GM21723 (cell line): ENCODE measurements around the gene ZFHX3.

Experiments
- ATAC-seq: cut with Tn5 transposase; IDR thresholded peaks from one replicate; pipeline ENCODE4 v1.9.1; 2021; ENCODE audit warnings: mild to moderate bottlenecking, moderate library complexity; ENCODE audit not compliant: unreplicated experiment

The ZFHX3 gene

DNA sequence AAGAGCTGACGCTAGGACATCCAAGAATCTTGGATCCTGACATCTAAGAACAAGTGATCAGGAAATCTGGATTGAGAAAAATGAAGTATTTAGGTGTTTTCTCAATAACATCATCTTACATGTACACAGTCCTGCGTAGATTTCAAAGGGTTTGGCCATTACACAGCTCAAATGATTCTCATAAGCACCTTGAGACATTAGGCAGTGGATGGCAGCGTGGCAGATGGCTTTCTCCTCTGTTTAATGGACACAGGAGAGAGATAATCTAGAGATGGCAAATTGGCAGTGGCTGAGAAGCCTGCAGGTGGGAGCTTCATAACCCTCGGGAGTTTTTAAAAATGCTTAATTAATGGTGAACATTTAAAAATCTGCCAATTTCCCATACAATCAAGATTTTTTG is 137.5 kb downstream of the ZFHX3 start:
- ATAC-seq, result no peak

- no peak for ATAC-seq
Observed at GRCh38 chr16:72909196-72909595, 138.7 kb downstream of the ZFHX3 start.

DNA sequence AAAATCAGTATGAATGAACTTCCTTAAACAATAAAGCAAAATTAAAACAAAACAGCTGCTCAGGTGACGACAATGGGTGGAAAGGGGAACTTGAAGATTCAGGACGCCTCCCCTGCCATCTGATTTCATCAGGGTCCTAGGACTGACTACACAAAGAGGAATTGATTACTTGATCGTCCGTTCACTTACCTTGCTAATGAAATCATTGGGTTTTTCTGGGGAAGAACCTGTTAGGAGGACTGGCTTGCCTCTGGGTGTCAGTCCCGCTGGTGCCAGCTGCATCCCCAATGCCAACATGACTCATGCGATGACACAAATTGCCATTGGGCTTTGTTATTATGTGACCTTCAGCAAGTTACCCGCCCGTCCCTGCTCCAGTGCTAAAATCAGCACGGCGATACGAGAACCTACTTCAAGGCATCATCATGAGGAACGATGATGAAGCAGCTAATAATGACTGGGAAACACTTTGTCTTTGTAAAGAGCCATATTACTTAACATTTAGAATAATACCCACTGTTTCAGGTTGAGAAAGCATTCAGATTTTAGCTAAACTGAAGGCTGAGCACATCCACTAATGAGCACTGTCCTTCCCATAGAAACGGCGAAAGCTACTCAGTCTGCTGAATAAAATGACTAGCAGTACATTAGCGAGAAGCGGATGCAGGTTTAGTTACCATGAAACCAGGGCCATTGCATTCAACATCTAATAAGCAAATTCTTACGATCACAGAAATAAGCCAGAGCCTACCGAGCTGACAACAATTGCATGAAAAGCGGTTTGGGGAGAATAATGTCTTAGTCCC is 139.4 kb downstream of the ZFHX3 start:
- no peak for ATAC-seq

GRCh38 chr16:72905581-72905980 is 142.3 kb downstream of the ZFHX3 start:
- no peak for ATAC-seq

DNA sequence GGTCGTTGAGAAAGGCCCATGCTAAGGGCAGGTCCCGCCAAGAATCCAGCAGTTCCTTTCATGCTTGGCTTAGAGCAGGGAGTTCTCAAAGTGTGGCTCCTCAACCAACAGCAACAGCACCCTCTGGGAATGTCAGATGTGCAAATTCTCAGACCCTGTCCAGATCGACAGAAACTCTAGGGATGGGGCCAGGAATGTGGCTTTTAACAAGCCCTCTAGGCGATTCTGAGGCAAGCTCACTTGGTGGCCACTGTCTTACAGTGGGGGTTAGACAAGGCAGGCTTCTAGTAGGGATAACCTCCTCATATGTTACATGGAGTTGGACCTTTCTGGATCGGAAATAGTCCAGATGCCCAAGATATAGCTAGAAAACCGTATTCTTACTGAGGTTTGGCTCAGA is 144.8 kb downstream of the ZFHX3 start:
- no peak for ATAC-seq

GRCh38 chr16:72902206-72902605 is 145.7 kb downstream of the ZFHX3 start:
- ATAC-seq, result no peak

DNA sequence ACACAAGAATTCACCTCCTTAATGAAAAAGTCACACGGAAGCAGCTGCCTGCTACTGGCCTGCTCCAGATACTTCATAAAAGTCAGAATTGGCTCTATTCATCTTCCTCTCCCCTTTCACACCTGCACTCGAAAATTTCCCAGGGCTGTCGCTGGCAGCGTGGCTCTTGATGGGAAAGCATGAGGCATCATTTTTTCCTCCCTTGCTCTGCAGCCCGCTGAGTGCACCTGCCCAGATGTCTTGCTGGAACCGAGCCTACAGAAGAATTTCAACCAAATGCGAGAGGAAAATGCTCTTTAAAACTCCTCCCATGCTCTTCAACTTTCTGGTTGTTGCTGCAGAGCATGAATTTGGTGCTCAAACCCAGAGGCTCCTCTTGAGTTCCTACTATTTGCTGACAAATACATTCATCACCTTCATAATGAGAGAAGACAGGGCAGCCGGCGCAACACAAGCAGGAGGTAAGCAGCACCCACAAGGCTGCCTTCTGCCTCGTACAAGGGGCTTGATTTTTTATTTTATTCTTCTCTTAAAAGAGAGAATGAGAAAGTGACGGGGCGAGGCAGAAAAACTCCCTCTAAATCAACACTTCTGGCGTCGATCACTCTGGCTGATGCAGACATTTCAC is 146.8 kb downstream of the ZFHX3 start:
- no peak for ATAC-seq

DNA sequence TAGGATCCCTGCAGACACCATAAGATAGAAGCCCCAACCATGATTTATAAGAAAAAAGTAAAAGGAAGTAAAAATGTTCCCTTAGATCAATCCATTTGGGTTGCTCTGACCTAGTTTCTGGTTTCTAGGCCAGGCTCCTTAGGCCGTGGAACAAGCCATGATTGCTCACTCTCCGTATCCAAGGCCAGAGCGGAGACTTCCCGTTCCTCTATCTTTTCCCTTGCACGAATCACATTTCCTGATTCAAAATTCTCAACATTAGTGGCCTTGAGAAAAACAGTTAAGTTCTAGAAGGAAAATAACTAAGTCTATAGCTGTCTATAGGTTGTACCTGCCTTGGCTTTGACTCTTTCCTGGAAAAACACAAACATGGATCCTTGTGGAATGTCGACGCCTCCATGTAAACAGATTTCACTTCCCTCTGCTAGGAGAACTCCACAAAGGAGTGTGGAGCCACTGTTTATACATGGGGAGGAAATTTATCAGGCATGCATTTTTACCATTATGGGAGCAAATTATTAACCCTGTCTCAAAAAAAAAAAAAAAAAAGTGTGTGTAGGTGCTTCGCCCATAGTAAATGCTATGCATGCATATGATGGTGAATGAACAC is 149.6 kb downstream of the ZFHX3 start:
- ATAC-seq, result no peak

GRCh38 chr16:72897707-72898106 is 150.2 kb downstream of the ZFHX3 start:
- ATAC-seq, result no peak

DNA sequence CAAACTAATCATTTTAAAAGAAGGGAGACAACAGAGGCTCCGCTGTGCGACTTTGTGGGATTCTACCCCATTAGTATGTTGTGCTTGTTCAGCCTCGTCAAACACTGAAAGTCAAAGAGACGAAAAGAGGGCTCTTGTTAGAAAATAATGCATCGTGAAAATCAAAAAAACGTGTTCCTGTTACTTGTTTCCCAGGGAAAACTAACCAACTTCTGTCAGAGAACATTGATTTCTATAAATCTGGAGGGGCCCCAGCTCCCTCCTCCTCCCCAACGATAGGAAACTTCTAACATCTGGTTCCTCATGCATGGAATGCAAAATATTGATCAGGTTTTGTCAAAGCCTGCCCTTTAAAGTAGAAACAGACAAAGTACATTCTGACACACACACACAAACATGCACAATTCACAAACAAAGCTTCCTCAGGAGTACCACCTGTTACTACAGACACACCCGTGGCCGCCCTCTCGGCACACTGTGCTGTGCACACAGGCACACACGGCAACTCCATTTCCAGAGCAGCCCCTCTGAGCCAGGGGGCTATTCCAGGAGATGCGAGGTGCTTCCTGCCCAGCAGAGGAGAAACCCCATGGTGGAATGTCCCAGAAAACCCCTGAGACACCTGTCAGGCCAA is 151.3 kb downstream of the ZFHX3 start:
- no peak for ATAC-seq

DNA sequence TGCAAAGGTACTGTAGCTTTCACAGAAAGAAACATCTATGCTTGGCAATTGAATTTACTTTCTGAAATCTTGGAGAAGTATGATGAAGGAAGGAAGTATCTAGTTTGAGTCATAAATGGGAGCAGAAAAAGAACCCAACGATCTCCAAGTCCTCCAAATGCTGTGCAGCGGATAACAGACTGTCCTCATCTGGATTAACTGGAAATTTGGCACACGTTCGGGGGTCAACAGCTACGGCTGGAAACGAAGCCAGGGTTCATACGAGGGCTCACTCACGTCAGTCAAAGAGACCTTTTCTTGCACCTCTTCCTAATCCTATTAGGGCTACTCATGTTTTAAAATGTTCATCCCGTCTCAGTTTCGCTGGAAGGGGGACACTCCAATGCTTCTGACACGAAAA is 152.0 kb downstream of the ZFHX3 start:
- ATAC-seq, result no peak

DNA sequence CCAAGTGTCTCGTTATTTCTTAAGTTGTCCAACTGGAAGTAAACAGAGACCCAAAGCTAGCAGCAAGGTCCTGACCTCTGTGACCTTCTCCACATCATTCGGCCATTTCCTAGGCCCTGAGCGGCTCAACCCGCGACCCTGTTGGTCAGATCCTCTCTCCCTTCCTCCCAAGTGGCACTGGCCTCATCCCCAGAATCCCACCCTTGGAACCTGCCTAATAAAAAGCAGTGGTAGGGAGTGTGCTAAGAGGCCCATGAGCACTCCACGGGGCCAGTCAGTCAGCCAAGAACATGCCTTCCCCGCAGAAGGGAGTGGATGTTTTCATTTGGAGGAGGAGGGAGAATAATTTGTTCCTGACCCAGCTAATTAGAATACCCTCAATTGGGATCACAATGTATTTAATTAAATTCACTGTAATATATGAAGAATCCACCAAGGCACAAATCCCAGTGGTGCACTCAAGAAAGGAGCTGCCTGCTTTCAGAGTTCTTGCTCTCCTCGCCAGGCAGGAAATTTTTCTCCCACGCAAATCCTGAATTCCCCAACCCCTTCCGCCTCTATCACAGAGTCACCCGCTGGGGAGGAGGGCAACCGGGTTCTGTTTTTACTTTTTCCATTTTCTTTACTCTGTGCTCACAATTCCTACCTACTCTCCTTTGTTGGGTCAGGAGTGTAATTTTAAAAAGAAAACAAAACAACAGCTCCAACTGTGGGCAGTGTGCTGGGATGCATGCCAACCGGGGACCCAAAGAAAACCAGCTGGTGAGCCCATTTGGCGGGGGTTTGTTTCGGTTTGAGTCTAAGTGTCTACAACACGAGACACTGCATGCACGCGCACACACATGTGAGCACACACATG is 153.4 kb downstream of the ZFHX3 start:
- no peak for ATAC-seq

DNA sequence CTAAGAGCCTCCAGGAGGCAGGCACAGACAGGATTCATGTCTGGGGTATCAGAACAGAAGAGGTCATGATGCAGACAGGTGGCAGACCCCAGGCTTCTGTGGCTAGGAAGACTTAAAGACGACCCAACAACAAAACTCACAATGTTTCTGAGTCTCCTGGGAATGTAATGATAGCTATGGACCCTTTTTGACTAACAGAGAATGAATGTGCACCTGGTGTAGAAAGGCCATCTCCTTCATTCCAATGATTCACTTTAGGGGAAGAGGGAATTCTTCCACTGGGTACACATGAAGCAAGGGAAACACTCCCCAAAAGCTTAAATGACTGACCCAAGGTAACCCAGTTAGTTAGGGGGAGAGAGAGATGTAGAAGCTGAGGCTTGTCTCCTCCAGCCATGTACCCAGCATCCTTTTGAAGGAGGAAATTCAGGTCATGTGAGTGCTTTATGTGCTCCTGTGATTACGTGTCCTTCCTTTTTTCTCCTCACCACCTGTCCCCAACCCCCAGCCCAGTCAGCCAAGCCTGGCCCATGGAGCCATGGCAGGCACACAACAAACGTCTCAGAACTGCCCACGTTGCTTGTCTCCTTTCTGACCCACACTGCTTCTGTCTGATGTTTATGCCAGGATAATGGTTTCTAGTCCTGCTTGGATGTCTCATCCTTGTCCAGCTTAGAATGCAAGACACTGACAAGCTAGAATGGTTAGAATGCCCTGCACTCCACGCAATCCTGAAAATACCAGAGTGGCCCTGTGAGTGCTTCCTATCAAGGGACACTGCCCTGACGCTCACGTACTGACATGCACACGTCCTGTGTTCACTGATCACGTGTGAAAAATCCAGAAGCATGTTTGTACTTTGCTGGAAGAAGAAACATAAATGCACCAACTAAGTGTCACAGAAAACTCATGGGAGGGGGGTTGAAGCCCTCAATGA is 156.4 kb downstream of the ZFHX3 start:
- no peak for ATAC-seq

DNA sequence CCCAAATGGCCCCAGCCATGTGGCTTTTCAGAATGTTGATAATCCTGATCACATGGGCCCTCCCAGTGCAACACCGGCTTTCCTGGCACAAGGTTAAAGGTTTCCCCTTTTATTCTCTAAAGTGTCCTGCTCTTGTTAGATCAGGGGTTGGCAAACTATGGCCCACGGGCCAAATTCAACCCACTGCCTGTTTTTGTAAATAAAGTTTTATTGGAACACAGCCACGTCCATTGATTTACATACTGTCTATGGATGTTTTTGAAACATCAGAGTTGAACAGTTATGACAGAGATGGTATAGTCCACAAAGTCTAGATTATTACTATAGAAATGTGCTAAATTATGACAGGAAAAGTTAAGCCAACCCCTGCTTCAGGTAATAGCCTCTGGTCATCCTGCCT is 157.3 kb downstream of the ZFHX3 start:
- ATAC-seq, result no peak

- ATAC-seq, result no peak
Observed at GRCh38 chr16:72889616-72890582, 158.0 kb downstream of the ZFHX3 start.

DNA sequence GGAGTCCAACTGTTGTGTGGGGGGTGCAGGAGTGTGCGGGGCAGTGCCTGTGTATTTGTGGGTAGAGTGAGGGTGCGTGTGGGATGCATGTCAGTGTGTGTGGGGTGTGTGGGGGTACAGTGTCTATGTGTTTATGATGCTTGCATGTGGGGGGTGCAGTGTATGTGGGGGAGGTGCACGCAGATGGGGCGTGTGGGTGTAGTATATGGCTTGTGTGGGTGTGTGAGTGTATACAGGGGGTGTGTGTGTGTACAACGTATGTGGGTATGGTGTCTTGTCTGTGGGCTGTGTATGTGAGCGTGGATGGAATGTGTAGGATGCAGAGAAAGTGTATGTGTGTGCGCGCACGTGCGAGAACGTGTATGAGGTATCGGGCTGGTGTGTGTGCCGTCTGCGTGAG is 160.4 kb downstream of the ZFHX3 start:
- ATAC-seq, result no peak

- ATAC-seq, result no peak
Observed at GRCh38 chr16:72886346-72886974, 161.5 kb downstream of the ZFHX3 start.

DNA sequence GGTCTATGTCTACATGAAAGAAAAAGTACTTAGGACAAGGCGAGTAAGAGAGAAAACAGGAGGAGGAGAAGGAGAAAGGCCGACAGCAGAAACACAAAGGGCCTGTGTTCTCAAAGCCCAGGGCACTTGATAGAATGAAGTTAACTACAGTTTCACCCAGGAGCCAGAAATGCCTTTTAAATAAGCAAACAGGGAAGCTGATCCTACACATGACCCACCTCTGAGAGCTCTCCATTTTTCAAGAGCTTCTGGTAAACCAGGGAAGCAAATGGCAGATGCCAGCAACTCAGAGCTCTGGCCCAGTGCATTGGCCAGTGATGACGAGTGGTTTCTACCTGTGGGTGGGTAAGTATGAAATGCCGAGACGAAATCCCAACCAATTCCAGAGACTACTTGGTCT is 163.4 kb downstream of the ZFHX3 start:
- no peak for ATAC-seq
